Measurements from ENCODE around the gene C1orf210.

DNA sequence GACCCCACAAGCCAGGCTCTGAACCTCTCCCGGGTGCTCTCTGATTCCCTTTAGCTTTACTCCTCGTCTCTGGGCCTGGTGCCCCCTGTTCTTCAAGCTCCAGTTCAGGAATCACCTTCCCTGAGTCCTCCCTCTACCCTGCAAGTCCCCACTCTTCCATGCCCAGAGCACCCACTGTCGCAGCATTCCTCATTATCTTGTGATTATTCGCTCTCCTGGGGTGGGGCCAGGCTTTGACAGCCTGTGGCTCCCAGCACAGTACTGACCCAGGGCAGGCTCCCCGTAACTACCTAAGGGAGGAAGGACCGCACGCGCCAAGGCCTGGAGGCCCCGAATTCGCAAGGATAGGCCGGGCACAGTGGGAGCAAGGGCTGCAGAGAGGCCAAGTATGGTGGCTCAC is 734 bp upstream of the C1orf210 start:
- TF ChIP-seq, protein P1, sequence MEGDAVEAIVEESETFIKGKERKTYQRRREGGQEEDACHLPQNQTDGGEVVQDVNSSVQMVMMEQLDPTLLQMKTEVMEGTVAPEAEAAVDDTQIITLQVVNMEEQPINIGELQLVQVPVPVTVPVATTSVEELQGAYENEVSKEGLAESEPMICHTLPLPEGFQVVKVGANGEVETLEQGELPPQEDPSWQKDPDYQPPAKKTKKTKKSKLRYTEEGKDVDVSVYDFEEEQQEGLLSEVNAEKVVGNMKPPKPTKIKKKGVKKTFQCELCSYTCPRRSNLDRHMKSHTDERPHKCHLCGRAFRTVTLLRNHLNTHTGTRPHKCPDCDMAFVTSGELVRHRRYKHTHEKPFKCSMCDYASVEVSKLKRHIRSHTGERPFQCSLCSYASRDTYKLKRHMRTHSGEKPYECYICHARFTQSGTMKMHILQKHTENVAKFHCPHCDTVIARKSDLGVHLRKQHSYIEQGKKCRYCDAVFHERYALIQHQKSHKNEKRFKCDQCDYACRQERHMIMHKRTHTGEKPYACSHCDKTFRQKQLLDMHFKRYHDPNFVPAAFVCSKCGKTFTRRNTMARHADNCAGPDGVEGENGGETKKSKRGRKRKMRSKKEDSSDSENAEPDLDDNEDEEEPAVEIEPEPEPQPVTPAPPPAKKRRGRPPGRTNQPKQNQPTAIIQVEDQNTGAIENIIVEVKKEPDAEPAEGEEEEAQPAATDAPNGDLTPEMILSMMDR (conservative IDR thresholded peaks at IDR 0.05; ENCODE audit: low read length) = no peak
- TF ChIP-seq EZH2phosphoT487 (IDR thresholded peaks at IDR 0.05; ENCODE audit: borderline replicate concordance) = no peak

Data from Loucy (cell line).